Astrocyte (in vitro differentiated cells and primary cell): ENCODE data around the gene PTGR1. TPM values are rescaled to one million over a fixed set of nuclear protein-coding genes. Genes with fewer than 3 reads are reported as not detected.

Experiments
- DNase-seq: peaks from one replicate; pipeline ENCODE4 v3.0.0-alpha.2; 2010; ENCODE audit warnings: low read depth
- FAIRE-seq: peaks from 2 replicates; lab custom pipeline; 2011; peaks lifted over from hg19 to GRCh38; lab: Jason Lieb, UNC
- H2AFZ ChIP-seq: 2 replicates; pipeline ENCODE4 v1.6.0; 2012; ENCODE audit warnings: low read depth, low read length, inconsistent platforms
- H3K27ac ChIP-seq: 2 replicates; pipeline ENCODE4 v1.5.1; 2011; ENCODE audit warnings: low read depth, low read length, inconsistent platforms
- H3K27me3 ChIP-seq: 2 replicates; pipeline ENCODE4 v1.6.0; 2011; ENCODE audit warnings: low read length, inconsistent platforms; ENCODE audit not compliant: insufficient read depth
- H3K36me3 ChIP-seq: 2 replicates; pipeline ENCODE4 v1.5.1; 2011; ENCODE audit warnings: low read length, inconsistent platforms; ENCODE audit not compliant: insufficient read depth
- H3K4me1 ChIP-seq: 2 replicates; pipeline ENCODE4 v1.5.1; 2011; ENCODE audit warnings: low read length, inconsistent platforms; ENCODE audit not compliant: insufficient read depth
- H3K4me2 ChIP-seq: 2 replicates; pipeline ENCODE4 v1.6.0; 2012; ENCODE audit warnings: low read length, inconsistent platforms
- H3K4me3 ChIP-seq: 2 replicates; pipeline ENCODE4 v1.5.1; 2011; ENCODE audit warnings: low read depth, mild to moderate bottlenecking, low read length, inconsistent platforms; ENCODE audit not compliant: insufficient read depth
- H3K79me2 ChIP-seq: 2 replicates; pipeline ENCODE4 v1.6.0; 2012; ENCODE audit warnings: mild to moderate bottlenecking, low read length, inconsistent platforms; ENCODE audit not compliant: insufficient read depth
- H3K9ac ChIP-seq: 2 replicates; pipeline ENCODE4 v1.6.0; 2012; ENCODE audit warnings: mild to moderate bottlenecking, low read length, inconsistent platforms
- H3K9me3 ChIP-seq: 2 replicates; pipeline ENCODE4 v1.5.1; 2012; ENCODE audit warnings: low read depth, mild to moderate bottlenecking, low read length, inconsistent platforms; ENCODE audit not compliant: insufficient read depth
- H4K20me1 ChIP-seq: 2 replicates; pipeline ENCODE4 v1.6.0; 2012; ENCODE audit warnings: low read length, inconsistent platforms; ENCODE audit not compliant: insufficient read depth
- H3K27ac Mint-ChIP-seq: one replicate; pipeline ENCODE4 v1.8.0; 2021; ENCODE audit warnings: mild to moderate bottlenecking, mixed read lengths; ENCODE audit not compliant: unreplicated experiment
- H3K27me3 Mint-ChIP-seq: one replicate; pipeline ENCODE4 v1.8.0; 2021; ENCODE audit warnings: low read depth, mixed read lengths; ENCODE audit not compliant: unreplicated experiment
- H3K36me3 Mint-ChIP-seq: one replicate; pipeline ENCODE4 v1.8.0; 2021; ENCODE audit warnings: low read depth, mixed read lengths; ENCODE audit not compliant: unreplicated experiment
- H3K4me1 Mint-ChIP-seq: one replicate; pipeline ENCODE4 v1.8.0; 2021; ENCODE audit warnings: low read depth, mixed read lengths; ENCODE audit not compliant: unreplicated experiment
- H3K4me3 Mint-ChIP-seq: one replicate; pipeline ENCODE4 v1.8.0; 2021; ENCODE audit warnings: mild to moderate bottlenecking, moderate library complexity, mixed read lengths; ENCODE audit not compliant: unreplicated experiment
- H3K9me3 Mint-ChIP-seq: one replicate; pipeline ENCODE4 v1.8.0; 2021; ENCODE audit warnings: mild to moderate bottlenecking, mixed read lengths; ENCODE audit not compliant: unreplicated experiment
- CTCF ChIP-seq: IDR thresholded peaks from 2 replicates; pipeline ENCODE4 v1.5.1; 2011; ENCODE audit warnings: low read depth, mild to moderate bottlenecking, inconsistent platforms, low read length, moderate library complexity; ENCODE audit not compliant: insufficient read depth
- EZH2 ChIP-seq: IDR thresholded peaks from 2 replicates; pipeline ENCODE4 v1.6.1; 2012; ENCODE audit warnings: mild to moderate bottlenecking, low read length, inconsistent platforms; ENCODE audit not compliant: insufficient read depth
- total RNA-seq: library from RNA; stranded (reverse); gene quantifications from 2 replicates; pipeline ENCODE4 v1.2.1, GENCODE V29; 2021

PTGR1 gene
- total RNA-seq, 1 donor from 2014 or later = 43.5 TPM

DNA sequence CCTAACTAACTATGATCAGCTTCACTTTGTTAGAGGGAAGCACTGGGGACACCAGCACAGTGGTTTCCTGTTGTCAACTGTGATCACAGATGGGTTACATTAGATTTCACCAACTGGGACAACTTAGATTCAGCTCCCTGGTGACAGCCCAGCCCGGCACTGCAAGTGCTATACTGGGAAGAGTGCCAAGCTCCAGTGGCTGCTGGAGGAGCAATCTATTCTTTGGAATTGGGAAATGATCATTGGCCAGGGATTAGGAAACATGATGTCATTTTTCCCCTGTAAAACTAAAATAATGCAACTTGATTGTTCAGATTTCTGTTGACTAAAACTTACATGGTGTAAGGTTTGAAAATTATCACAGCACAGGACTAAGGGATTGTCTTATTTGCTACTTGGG, 33.2 kb downstream of the PTGR1 start:
- Histone ChIP-seq H2AFZ (no peak overlapping the region), H4K20me1 (no peaks in the 10 kb centered on the region), H3K27me3 (no peaks in the 10 kb centered on the region), H3K9ac (no peak overlapping the region), H3K27ac (no peak overlapping the region), H3K4me2 (no peak overlapping the region), H3K79me2 (no peaks in the 10 kb centered on the region), H3K36me3 (peaks cover 29% of the 10 kb centered on the region), H3K4me1 (no peaks in the 10 kb centered on the region), H3K9me3 (peaks cover 6% of the 10 kb centered on the region), H3K4me3 (no peak overlapping the region)
- FAIRE-seq (no peak), DNase-seq (no peak)
- Mint-ChIP-seq H3K9me3 (peaks cover 43% of the 10 kb centered on the region), H3K36me3 (peaks cover 62% of the 10 kb centered on the region), H3K27me3 (no peaks in the 10 kb centered on the region), H3K27ac (no peak overlapping the region), H3K4me3 (no peak overlapping the region), H3K4me1 (no peaks in the 10 kb centered on the region)
- TF ChIP-seq EZH2 = no peak
- no peak for TF ChIP-seq CTCF

- no peaks in the 10 kb centered on the region for H4K20me1 ChIP-seq
- Mint-ChIP-seq H3K4me3 (no peak overlapping the region), H3K9me3 (peaks cover 29% of the 10 kb centered on the region), H3K4me1 (no peaks in the 10 kb centered on the region), H3K27me3 (no peaks in the 10 kb centered on the region), H3K27ac (no peak overlapping the region), H3K36me3 (peaks cover 30% of the 10 kb centered on the region)
- H3K4me3 ChIP-seq = no peak overlapping the region
- no peak for FAIRE-seq
- H3K9ac ChIP-seq = no peak overlapping the region
- H3K4me1 ChIP-seq = no peaks in the 10 kb centered on the region
- DNase-seq = no peak
- no peak overlapping the region for H2AFZ ChIP-seq
- no peak overlapping the region for H3K27ac ChIP-seq
- TF ChIP-seq CTCF (no peak), EZH2 (no peak)
- no peaks in the 10 kb centered on the region for H3K27me3 ChIP-seq
- H3K4me2 ChIP-seq = no peak overlapping the region
- H3K79me2 ChIP-seq = no peaks in the 10 kb centered on the region
- no peaks in the 10 kb centered on the region for H3K9me3 ChIP-seq
- peaks cover 5% of the 10 kb centered on the region for H3K36me3 ChIP-seq
Measured at GRCh38 chr9:111561165-111561719, 38.2 kb downstream of the PTGR1 start.

GRCh38 chr9:111559000-111559610, 40.3 kb downstream of the PTGR1 start:
- no peak for FAIRE-seq

More at GRCh38 chr9:111559000-111559610, 40.3 kb downstream of the PTGR1 start:
- Histone ChIP-seq H3K27ac (no peak overlapping the region), H3K4me2 (no peak overlapping the region), H3K27me3 (no peaks in the 10 kb centered on the region), H3K9ac (no peak overlapping the region), H3K79me2 (no peaks in the 10 kb centered on the region), H3K9me3 (no peaks in the 10 kb centered on the region), H2AFZ (no peak overlapping the region), H3K36me3 (peaks cover 4% of the 10 kb centered on the region), H4K20me1 (no peaks in the 10 kb centered on the region), H3K4me3 (no peak overlapping the region), H3K4me1 (no peaks in the 10 kb centered on the region)
- DNase-seq = peak; percentile 64
- H3K27ac Mint-ChIP-seq = no peak overlapping the region
- no peak for TF ChIP-seq EZH2
- TF ChIP-seq CTCF = no peak
- H3K9me3 Mint-ChIP-seq = peaks cover 43% of the 10 kb centered on the region
- H3K36me3 Mint-ChIP-seq = peaks cover 40% of the 10 kb centered on the region
- H3K4me1 Mint-ChIP-seq = no peaks in the 10 kb centered on the region
- no peaks in the 10 kb centered on the region for H3K27me3 Mint-ChIP-seq
- no peak overlapping the region for H3K4me3 Mint-ChIP-seq
